ENCODE results near the gene METTL13. TPM values are rescaled to one million over a fixed set of nuclear protein-coding genes. Genes with fewer than 3 reads are reported as not detected.

Gene METTL13
- total RNA-seq, 1 donor from 2014 or later, result 22.0 TPM

GRCh38 chr1:171762143-171762563, 19.3 kb upstream of the METTL13 start:
- H3K9me3 Mint-ChIP-seq (ENCODE audit: unreplicated experiment), result no peaks in the 10 kb centered on the region
- no peaks in the 10 kb centered on the region for H3K36me3 Mint-ChIP-seq (ENCODE audit: unreplicated experiment)
- H3K27me3 Mint-ChIP-seq (ENCODE audit: unreplicated experiment), result peaks cover 56% of the 10 kb centered on the region
- no peak overlapping the region for H3K4me3 Mint-ChIP-seq (ENCODE audit: unreplicated experiment)
- no peak overlapping the region for H3K27ac Mint-ChIP-seq (ENCODE audit: unreplicated experiment)
- DNase-seq (ENCODE audit: extremely low spot score, unreplicated experiment), result no peak
- no peak for TF ChIP-seq CTCF (IDR thresholded peaks at IDR 0.05)
- H3K4me1 Mint-ChIP-seq (ENCODE audit: unreplicated experiment), result no peaks in the 10 kb centered on the region

- H3K27me3 Mint-ChIP-seq (ENCODE audit: unreplicated experiment), result peaks cover 44% of the 10 kb centered on the region
- no peak overlapping the region for H3K4me3 Mint-ChIP-seq (ENCODE audit: unreplicated experiment)
- H3K36me3 Mint-ChIP-seq (ENCODE audit: unreplicated experiment), result no peaks in the 10 kb centered on the region
- no peak overlapping the region for H3K27ac Mint-ChIP-seq (ENCODE audit: unreplicated experiment)
- no peaks in the 10 kb centered on the region for H3K9me3 Mint-ChIP-seq (ENCODE audit: unreplicated experiment)
- TF ChIP-seq CTCF (IDR thresholded peaks at IDR 0.05), result no peak
- DNase-seq (ENCODE audit: extremely low spot score, unreplicated experiment), result no peak
- H3K4me1 Mint-ChIP-seq (ENCODE audit: unreplicated experiment), result no peaks in the 10 kb centered on the region
Measured at GRCh38 chr1:171763764-171764163, 17.7 kb upstream of the METTL13 start.

GRCh38 chr1:171769171-171769570, 12.3 kb upstream of the METTL13 start:
- no peak for DNase-seq (ENCODE audit: extremely low spot score, unreplicated experiment)
- Mint-ChIP-seq H3K36me3 (ENCODE audit: unreplicated experiment) (no peaks in the 10 kb centered on the region), H3K9me3 (ENCODE audit: unreplicated experiment) (no peaks in the 10 kb centered on the region), H3K4me3 (ENCODE audit: unreplicated experiment) (no peak overlapping the region), H3K27ac (ENCODE audit: unreplicated experiment) (no peak overlapping the region), H3K27me3 (ENCODE audit: unreplicated experiment) (peaks cover 25% of the 10 kb centered on the region), H3K4me1 (ENCODE audit: unreplicated experiment) (no peaks in the 10 kb centered on the region)
- TF ChIP-seq CTCF (IDR thresholded peaks at IDR 0.05), result no peak

GRCh38 chr1:171769754-171770153, 11.7 kb upstream of the METTL13 start:
- TF ChIP-seq CTCF (IDR thresholded peaks at IDR 0.05), result no peak
- H3K4me3 Mint-ChIP-seq (ENCODE audit: unreplicated experiment), result no peak overlapping the region
- H3K4me1 Mint-ChIP-seq (ENCODE audit: unreplicated experiment), result no peaks in the 10 kb centered on the region
- no peak for DNase-seq (ENCODE audit: extremely low spot score, unreplicated experiment)
- H3K36me3 Mint-ChIP-seq (ENCODE audit: unreplicated experiment), result no peaks in the 10 kb centered on the region
- H3K9me3 Mint-ChIP-seq (ENCODE audit: unreplicated experiment), result no peaks in the 10 kb centered on the region
- peaks cover 23% of the 10 kb centered on the region for H3K27me3 Mint-ChIP-seq (ENCODE audit: unreplicated experiment)
- no peak overlapping the region for H3K27ac Mint-ChIP-seq (ENCODE audit: unreplicated experiment)

DNA sequence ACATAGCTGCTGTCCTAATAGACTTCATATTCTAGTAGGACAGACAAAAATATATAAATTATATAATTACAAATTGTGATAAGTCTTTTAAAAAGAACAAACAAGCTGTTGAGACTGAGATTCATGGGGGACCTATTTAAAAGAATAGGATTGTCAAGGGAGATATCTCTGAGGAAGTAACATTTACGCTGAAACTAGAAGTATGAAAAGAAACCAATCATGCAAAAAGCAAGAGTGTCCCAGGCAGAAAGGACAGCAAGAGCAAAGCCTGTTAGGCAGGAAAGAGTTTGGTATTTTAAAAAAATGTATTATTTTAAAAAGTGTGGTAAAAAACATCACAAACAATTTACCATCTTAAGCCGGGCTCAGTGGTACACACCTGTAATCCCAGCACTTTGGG, 9.1 kb upstream of the METTL13 start:
- no peaks in the 10 kb centered on the region for H3K4me1 Mint-ChIP-seq (ENCODE audit: unreplicated experiment)
- H3K4me3 Mint-ChIP-seq (ENCODE audit: unreplicated experiment), result no peak overlapping the region
- H3K9me3 Mint-ChIP-seq (ENCODE audit: unreplicated experiment), result no peaks in the 10 kb centered on the region
- no peak for TF ChIP-seq CTCF (IDR thresholded peaks at IDR 0.05)
- no peak overlapping the region for H3K27ac Mint-ChIP-seq (ENCODE audit: unreplicated experiment)
- H3K27me3 Mint-ChIP-seq (ENCODE audit: unreplicated experiment), result peaks cover 22% of the 10 kb centered on the region
- no peaks in the 10 kb centered on the region for H3K36me3 Mint-ChIP-seq (ENCODE audit: unreplicated experiment)
- DNase-seq (ENCODE audit: extremely low spot score, unreplicated experiment), result no peak

Measured in osteocyte (in vitro differentiated cells).